ENCODE data around the gene AUTS2. TPM values are rescaled to one million over a fixed set of nuclear protein-coding genes. Genes with fewer than 3 reads are reported as not detected.

Gene AUTS2
- total and polyA plus RNA-seq, 10 of the 15 experiments (the other 5 are each of a cell fraction or from before 2014, with no cell fraction given): 6.4 to 55.6 (median 21.6) TPM

- Histone ChIP-seq H3K4me1 (ENCODE audit: control insufficient read depth, insufficient read depth, low read length) (no peaks in the 10 kb centered on the region), H3K4me2 (ENCODE audit: control insufficient read depth, insufficient read depth) (no peak overlapping the region), H3K27me3 (replicated peaks in 1 of 2; ENCODE audit: control insufficient read depth in 2 of 2, insufficient read depth in 2 of 2, low read length in 1 of 2) (no peaks in the 10 kb centered on the region), H3K9ac (ENCODE audit: control insufficient read depth, insufficient read depth, low read length) (no peak overlapping the region), H3K27ac (ENCODE audit: control insufficient read depth, insufficient read depth) (no peak overlapping the region), H3K36me3 (ENCODE audit: control insufficient read depth in 2 of 2, insufficient read depth in 2 of 2, low read length in 1 of 2) (no peaks in the 10 kb centered on the region; a peak in 1 of 4 replicates), H3K79me2 (ENCODE audit: control insufficient read depth, insufficient read depth, low read length) (no peaks in the 10 kb centered on the region), H3K4me3 (no peak overlapping the region), H4K20me1 (ENCODE audit: control insufficient read depth, insufficient read depth) (no peaks in the 10 kb centered on the region), H2AFZ (ENCODE audit: control insufficient read depth, low read depth, low read length) (no peak overlapping the region), H3K9me3 (replicated peaks; ENCODE audit: control insufficient read depth, insufficient read depth, low read length) (no peaks in the 10 kb centered on the region)
- SMC1A ChIA-PET (ENCODE audit: uncharacterized antibody, unreplicated experiment): no interaction called here
- BruUV-seq (replicated peaks): no TSS peak
- ATAC-seq (peak; percentile 48; the same call in 2 of the 3 replicates), DNase-seq (ENCODE audit: low read depth, low spot score) (no peak), FAIRE-seq (no peak)
- POLR2A ChIA-PET: no interaction called here
- 25% methylated on average over 6 of the region's 6 CpGs for WGBS (ENCODE audit: insufficient coverage, insufficient replicate concordance, low lambda C conversion rate, missing lambda C conversion rate)
- CTCF ChIA-PET: no interaction called here
- in situ Hi-C loops (cut with MboI) (no loop called here), intact Hi-C loops (cut with micrococcal nuclease; ENCODE audit: unreplicated experiment) (no loop called here)
- RAD21 ChIA-PET (ENCODE audit: unreplicated experiment): no interaction called here
- no peak for TF ChIP-seq ZNF274 (IDR thresholded peaks at IDR 0.05; ENCODE audit: insufficient read depth, insufficient read length)
- TF ChIP-seq ZNF384 (IDR thresholded peaks at IDR 0.05; ENCODE audit: borderline replicate concordance, low read depth, low read length): no peak
- TF ChIP-seq, protein P1, sequence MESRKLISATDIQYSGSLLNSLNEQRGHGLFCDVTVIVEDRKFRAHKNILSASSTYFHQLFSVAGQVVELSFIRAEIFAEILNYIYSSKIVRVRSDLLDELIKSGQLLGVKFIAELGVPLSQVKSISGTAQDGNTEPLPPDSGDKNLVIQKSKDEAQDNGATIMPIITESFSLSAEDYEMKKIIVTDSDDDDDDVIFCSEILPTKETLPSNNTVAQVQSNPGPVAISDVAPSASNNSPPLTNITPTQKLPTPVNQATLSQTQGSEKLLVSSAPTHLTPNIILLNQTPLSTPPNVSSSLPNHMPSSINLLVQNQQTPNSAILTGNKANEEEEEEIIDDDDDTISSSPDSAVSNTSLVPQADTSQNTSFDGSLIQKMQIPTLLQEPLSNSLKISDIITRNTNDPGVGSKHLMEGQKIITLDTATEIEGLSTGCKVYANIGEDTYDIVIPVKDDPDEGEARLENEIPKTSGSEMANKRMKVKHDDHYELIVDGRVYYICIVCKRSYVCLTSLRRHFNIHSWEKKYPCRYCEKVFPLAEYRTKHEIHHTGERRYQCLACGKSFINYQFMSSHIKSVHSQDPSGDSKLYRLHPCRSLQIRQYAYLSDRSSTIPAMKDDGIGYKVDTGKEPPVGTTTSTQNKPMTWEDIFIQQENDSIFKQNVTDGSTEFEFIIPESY (IDR thresholded peaks at IDR 0.05): no peak
- no peak for TF ChIP-seq NRF1 (conservative IDR thresholded peaks at IDR 0.05; ENCODE audit: low read depth, low read length)
- TF ChIP-seq HDAC6 (IDR thresholded peaks at IDR 0.05; ENCODE audit: unreplicated experiment): no peak
- no peak for TF ChIP-seq ZBTB11 (CRISPR knock-in tag; IDR thresholded peaks at IDR 0.05)
- TF ChIP-seq MAX (IDR thresholded peaks at IDR 0.05; ENCODE audit: low read depth, low read length): no peak
- no peak for TF ChIP-seq GABPA (IDR thresholded peaks at IDR 0.05; ENCODE audit: low read depth)
- TF ChIP-seq ATF2 (IDR thresholded peaks at IDR 0.05; ENCODE audit: low read length): no peak
- no peak for TF ChIP-seq RFX5 (IDR thresholded peaks at IDR 0.05; ENCODE audit: low read depth, low read length)
- no peak for TF ChIP-seq TARDBP (IDR thresholded peaks at IDR 0.05; ENCODE audit: borderline replicate concordance)
- no peak for TF ChIP-seq PAX8 (IDR thresholded peaks at IDR 0.05)
Measured at GRCh38 chr7:70298780-70299471, 700.7 kb downstream of the AUTS2 start.

Measured in GM12878 (cell line).